Activated CD8-positive, alpha-beta memory T cell treated with anti-CD3 and anti-CD28 coated beads, Interleukin-2, amount 50 U/mL, for 24 hours (primary cell): ENCODE measurements around the gene FAM72C.
"Not testable (repeated sequence)": the region's sequence is repeated elsewhere in the genome, so short reads cannot be mapped to it uniquely, and the experiment has no call there.

Source experiments
- DNase-seq: peaks from one replicate; pipeline ENCODE4 v3.0.0-alpha.2; 2020; ENCODE audit errors: extremely low read depth

Gene FAM72C

GRCh38 chr1:143971924-143972700 lies at the start of gene FAM72C:
Gene FAM72C, minus strand, starts transcription at chr1:143971986. Its CDS starts 845 bp downstream, at chr1:143971141.
- not testable (repeated sequence) for DNase-seq

DNA sequence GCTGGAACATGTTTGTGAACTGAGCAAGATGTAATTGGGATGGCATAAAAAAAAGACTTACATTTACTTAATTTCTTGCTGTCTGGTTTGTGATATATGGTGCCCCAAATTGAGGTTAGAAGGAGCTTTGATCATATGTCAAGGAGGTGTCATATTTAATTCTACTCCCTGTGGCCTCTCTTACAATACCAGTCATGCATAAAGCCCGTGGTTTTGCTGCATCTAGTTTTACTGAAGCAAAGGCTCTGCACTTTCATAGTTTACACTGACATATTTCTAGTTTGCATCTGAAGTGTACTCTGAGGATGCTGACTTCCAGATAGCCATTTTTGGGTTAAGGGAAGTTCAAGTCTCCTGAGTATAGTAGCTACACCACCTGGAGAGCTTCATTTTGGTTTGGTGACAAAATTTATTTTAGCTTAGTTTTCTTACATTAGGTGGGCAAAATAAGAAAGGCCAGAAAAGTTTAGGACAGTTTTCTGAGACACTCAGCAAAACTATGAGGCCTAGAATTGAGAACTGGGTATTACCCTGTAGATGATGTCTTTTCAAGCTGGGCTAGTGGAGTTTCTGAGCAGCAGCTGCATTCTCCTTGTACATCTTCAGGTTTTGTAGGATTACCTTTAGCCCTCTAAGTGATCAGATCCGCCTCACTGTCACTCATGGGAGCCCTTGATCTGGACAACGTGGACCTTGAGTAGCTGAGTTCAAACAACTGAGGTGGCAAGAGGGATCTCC lies 48.4 kb upstream of the FAM72C start:
- not testable (repeated sequence) for DNase-seq

- not testable (repeated sequence) for DNase-seq
Measured at GRCh38 chr1:144019101-144019500, 47.3 kb upstream of the FAM72C start.

GRCh38 chr1:144015180-144015966 lies 43.6 kb upstream of the FAM72C start:
- DNase-seq, result not testable (repeated sequence)

- not testable (repeated sequence) for DNase-seq
Measured at GRCh38 chr1:144014528-144014927, 42.7 kb upstream of the FAM72C start.

DNA sequence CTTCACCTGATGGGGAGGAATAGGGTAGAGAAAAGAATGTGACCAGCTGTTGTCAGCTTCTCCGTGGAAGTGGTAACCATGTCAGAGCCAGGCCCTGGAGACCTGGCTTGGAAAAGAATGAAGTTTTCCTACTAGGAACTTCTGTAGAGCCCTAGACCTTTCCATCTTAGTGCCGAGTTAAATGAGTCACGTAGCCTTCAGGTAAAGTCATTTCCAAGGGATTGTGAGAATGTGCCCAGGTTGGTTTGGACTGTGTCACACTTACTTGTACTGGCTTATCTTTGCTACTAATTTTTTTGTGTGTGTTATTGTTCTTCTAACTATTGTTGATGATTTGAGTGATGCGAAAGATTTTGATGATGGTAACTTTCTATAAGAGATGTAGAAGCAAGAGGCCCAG lies 42.3 kb upstream of the FAM72C start:
- not testable (repeated sequence) for DNase-seq

DNA sequence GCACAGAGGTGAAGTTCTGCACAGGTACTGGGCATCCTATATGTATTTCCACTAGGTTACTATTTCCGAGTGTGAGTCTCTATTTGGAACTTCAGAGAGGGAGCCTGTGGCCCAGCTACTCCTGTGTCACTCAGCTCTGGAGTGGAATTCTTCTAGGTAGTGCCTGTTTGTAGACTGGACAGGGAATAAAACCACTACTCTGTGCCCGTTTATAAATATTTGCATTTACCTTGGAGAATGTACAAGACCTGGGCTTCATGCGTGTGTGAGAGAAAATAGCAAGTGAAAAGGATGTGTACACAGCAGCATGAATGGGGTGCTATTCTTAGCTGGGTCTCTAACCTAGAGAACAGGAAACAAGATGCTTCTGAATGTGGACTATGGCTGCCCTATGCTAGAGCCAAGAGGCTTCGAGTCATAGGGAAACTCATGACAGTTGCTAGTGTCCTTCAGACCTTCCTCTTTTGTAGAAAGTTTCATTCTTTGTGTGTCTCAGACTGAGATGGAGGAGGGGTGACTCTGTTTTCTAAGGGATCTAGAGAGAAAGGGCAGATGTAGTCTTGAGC lies 40.5 kb upstream of the FAM72C start:
- not testable (repeated sequence) for DNase-seq

DNA sequence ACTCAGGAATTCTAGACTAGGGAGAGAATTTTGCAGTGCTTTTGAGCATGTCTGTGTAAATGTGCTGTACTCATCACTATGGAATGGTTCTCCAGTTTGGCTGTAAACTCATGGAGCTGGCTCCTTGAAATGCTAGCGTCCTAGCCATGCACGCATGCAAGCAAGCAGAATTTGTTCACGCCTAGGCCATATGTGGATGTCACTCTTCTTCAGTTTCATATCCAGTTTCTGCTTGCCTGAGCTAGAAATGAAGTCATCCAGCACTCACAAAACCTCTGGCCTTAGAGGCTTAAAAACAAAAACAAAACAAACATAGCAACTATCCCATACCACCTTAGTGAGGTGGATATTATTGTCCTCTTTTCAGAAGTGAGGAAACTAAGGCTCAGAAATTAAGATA lies 37.6 kb upstream of the FAM72C start:
- not testable (repeated sequence) for DNase-seq

DNA sequence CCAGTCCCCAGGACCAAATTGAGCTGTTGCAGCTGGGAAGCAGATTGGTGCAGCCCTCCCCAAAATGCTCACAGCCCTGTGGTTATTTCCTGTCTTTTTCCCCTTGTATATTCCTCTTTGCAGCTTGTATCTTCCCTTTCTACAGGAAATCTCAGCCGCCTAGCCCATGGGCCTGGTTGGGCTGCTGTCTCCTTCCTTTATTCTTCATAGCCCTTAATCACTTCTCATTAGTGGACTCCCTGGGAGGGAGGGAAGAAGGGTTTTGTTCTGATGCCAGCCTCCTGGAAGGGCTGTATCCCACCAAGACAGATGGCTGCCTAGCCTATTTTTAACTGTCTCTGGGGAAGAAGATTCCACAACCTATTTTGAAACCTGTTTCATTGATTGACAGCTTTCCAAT lies 32.5 kb upstream of the FAM72C start:
- not testable (repeated sequence) for DNase-seq

- not testable (repeated sequence) for DNase-seq
Measured at GRCh38 chr1:144003306-144004029, 31.7 kb upstream of the FAM72C start.

- not testable (repeated sequence) for DNase-seq
Measured at GRCh38 chr1:144002141-144002881, 30.5 kb upstream of the FAM72C start.

- not testable (repeated sequence) for DNase-seq
Measured at GRCh38 chr1:144001077-144001476, 29.3 kb upstream of the FAM72C start.

GRCh38 chr1:143996020-143996419 lies 24.2 kb upstream of the FAM72C start:
- not testable (repeated sequence) for DNase-seq

GRCh38 chr1:143993301-143993907 lies 21.6 kb upstream of the FAM72C start:
- DNase-seq, result not testable (repeated sequence)

DNA sequence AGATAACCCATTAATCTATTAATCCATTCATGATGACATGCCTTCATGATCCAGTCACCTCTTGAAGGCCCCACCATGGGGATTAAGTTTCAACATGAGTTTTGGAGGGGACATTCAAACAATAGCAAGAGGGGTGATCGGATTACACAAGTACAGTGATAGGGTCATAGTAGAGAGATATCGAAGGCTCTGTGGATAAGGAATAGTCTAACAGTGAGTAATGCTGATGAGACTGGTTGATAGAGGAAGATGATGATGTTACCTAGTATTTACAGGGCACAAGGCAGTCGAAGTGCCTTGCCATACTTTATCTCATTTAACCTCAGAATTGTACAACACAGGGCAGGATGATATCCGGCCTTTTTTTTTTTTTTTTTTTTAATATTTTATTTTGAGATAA lies 18.9 kb upstream of the FAM72C start:
- not testable (repeated sequence) for DNase-seq

DNA sequence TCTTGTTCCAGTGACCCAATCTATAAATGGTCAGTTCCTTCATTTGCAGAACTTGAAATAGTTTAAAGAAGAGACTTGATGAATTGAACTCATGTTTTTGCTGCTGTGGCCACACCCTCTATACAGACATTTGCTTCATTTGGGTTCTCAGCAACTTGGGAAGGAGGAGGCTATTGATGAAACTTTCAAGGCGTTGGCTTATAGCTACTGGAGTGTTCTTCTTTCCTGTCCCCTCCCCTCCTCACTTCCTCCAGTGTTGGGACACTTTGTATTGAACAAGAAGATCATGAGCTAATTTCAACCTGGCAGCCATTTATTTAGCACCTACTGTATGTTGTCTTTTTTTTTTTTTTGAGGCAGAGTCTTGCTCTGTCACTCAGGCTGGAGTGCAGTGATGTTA lies 17.9 kb upstream of the FAM72C start:
- not testable (repeated sequence) for DNase-seq

DNA sequence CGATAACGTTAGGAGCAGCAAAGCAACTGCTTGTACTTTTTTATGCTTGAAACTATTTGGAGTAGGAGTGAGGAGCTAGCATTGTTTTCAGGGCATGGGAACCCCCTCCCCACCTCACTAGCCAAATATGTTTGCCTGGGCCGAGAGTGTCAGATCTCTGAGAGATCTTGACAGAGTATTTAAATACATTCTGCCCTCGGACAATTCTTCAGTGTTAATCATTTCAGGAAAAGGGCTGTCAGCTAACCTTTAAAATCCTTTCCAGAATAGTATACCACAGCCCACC lies 17.6 kb upstream of the FAM72C start:
- DNase-seq, result not testable (repeated sequence)

- not testable (repeated sequence) for DNase-seq
Measured at GRCh38 chr1:143988602-143989426, 17.0 kb upstream of the FAM72C start.

GRCh38 chr1:143987868-143988267 lies 16.1 kb upstream of the FAM72C start:
- DNase-seq, result not testable (repeated sequence)
